Measurements from ENCODE around the gene ZNF138. TPM values are rescaled to one million over a fixed set of nuclear protein-coding genes. Genes with fewer than 3 reads are reported as not detected.

Gene ZNF138
- total and polyA plus RNA-seq, 10 of the 15 experiments (the other 5 are each of a cell fraction or from before 2014, with no cell fraction given), result 5.9 to 14.9 (median 12.4) TPM

DNA sequence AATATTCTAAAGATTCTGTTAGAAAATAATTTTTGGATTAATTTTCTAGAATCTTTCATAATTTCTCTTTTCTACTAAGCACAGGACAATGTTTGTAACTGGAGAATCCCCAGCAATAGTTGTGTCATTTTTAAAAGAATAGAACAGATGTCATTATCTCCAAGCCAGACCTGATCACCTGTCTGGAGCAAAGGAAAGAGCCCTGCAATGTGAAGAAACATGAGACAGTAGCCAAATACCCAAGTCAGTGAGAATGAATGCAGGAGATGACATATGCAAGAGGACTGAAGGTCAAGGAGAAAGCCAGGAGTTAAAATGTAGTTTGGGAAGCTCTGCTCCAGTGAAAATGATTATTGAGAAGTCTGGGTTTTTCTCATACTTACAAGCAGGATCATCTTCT is 25.4 kb upstream of the ZNF138 start (continued):
- no peak for TF ChIP-seq BCLAF1 (IDR thresholded peaks at IDR 0.05)
- no peak for TF ChIP-seq CBX3 (IDR thresholded peaks at IDR 0.05; ENCODE audit: borderline replicate concordance, low read depth)
- no peak for TF ChIP-seq PRDM15 (CRISPR knock-in tag; IDR thresholded peaks at IDR 0.05)
- TF ChIP-seq, protein P1, sequence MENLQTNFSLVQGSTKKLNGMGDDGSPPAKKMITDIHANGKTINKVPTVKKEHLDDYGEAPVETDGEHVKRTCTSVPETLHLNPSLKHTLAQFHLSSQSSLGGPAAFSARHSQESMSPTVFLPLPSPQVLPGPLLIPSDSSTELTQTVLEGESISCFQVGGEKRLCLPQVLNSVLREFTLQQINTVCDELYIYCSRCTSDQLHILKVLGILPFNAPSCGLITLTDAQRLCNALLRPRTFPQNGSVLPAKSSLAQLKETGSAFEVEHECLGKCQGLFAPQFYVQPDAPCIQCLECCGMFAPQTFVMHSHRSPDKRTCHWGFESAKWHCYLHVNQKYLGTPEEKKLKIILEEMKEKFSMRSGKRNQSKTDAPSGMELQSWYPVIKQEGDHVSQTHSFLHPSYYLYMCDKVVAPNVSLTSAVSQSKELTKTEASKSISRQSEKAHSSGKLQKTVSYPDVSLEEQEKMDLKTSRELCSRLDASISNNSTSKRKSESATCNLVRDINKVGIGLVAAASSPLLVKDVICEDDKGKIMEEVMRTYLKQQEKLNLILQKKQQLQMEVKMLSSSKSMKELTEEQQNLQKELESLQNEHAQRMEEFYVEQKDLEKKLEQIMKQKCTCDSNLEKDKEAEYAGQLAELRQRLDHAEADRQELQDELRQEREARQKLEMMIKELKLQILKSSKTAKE (IDR thresholded peaks at IDR 0.05; ENCODE audit: low read depth, poor library complexity, severe bottlenecking), result no peak
